ENCODE results near the gene MLLT6. TPM values are rescaled to one million over a fixed set of nuclear protein-coding genes. Genes with fewer than 3 reads are reported as not detected.

MLLT6 gene
- total RNA-seq, 1 experiment from 2014 or later = 127 TPM

DNA sequence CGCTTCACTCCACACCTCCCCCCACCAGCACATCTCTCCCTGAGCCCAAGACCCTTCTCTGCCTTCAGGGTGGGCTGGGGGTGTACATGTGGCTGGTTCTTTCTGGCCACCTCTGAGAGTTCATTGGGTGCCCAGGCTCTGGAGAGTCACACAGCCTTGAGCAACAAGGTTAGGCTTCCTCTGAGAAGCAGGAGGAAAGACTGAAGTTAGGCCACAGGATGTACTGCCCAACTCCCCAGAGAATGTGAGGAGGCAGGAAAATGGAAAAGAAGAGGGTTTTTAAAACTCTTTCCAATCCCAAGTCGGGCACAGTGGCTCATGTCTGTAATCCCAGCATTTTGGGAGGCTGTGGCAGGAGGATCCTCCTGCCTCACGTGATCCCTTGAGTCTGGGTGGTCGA is 35.7 kb downstream of the MLLT6 start:
- intact Hi-C loops (cut with micrococcal nuclease; ENCODE audit: unreplicated experiment) = no loop called here
- ChIA-PET CTCF (no interaction called here), POLR2A (ENCODE audit: unreplicated experiment) (no interaction called here)
- no peaks in the 10 kb centered on the region for H3K9me3 ChIP-seq (ENCODE audit: insufficient read depth, low read depth)
- no peak overlapping the region for H3K4me3 ChIP-seq
- H4K20me1 ChIP-seq (ENCODE audit: insufficient read depth) = peaks cover 42% of the 10 kb centered on the region
- peaks cover 16% of the 10 kb centered on the region for H3K4me1 ChIP-seq (replicated peaks; ENCODE audit: insufficient read depth)
- peaks cover 9% of the 10 kb centered on the region; the same call in 1 of the 2 replicates for H3K36me3 ChIP-seq (ENCODE audit: low read depth)
- H3K27ac ChIP-seq = no peak overlapping the region
- no peak for TF ChIP-seq EZH2 (IDR thresholded peaks at IDR 0.05; ENCODE audit: low read depth)
- TF ChIP-seq, protein P1, sequence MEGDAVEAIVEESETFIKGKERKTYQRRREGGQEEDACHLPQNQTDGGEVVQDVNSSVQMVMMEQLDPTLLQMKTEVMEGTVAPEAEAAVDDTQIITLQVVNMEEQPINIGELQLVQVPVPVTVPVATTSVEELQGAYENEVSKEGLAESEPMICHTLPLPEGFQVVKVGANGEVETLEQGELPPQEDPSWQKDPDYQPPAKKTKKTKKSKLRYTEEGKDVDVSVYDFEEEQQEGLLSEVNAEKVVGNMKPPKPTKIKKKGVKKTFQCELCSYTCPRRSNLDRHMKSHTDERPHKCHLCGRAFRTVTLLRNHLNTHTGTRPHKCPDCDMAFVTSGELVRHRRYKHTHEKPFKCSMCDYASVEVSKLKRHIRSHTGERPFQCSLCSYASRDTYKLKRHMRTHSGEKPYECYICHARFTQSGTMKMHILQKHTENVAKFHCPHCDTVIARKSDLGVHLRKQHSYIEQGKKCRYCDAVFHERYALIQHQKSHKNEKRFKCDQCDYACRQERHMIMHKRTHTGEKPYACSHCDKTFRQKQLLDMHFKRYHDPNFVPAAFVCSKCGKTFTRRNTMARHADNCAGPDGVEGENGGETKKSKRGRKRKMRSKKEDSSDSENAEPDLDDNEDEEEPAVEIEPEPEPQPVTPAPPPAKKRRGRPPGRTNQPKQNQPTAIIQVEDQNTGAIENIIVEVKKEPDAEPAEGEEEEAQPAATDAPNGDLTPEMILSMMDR (conservative IDR thresholded peaks at IDR 0.05) = no peak
- H3F3A ChIP-seq (ENCODE audit: insufficient read depth, low read depth) = peaks cover 48% of the 10 kb centered on the region
- no peak overlapping the region for H3K4me2 ChIP-seq
- BruUV-seq (replicated peaks) = no TSS peak
- H3K9me2 ChIP-seq (ENCODE audit: insufficient read depth) = no peaks in the 10 kb centered on the region
- H3K27me3 ChIP-seq (ENCODE audit: insufficient read depth, low read depth) = no peaks in the 10 kb centered on the region
- H3K79me2 ChIP-seq (ENCODE audit: low read depth) = peaks cover 47% of the 10 kb centered on the region
- DNase-seq = no peak
- no peak overlapping the region for H2AFZ ChIP-seq

DNA sequence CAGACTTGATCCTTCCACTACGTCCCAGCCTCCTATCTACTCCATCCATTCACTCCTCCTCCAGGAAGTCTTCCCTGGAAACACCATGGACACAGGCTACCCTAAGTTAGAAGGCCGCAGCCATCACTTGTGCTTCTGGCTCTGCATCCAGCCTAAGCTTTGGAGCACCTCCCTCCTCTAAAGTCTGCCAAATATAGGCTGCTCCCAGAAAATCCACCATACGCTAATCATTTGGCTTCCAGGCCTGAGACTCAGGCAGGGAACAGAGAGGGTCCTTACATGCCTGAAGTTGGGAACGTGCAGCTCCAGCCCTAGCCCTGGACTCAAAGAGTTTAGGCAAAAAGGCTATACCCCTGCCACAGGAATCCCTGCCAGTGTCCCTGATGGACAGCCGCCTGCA is 36.4 kb downstream of the MLLT6 start:
- H3K27me3 ChIP-seq (ENCODE audit: insufficient read depth, low read depth) = no peaks in the 10 kb centered on the region
- no peak overlapping the region for H3K4me2 ChIP-seq
- ChIA-PET POLR2A (ENCODE audit: unreplicated experiment) (interaction anchor here (0.5 kb wide), 1 partner anchor 314 kb away, joined by 4 read pairs; no protein-coding TSS in a partner anchor), CTCF (no interaction called here)
- H3K79me2 ChIP-seq (ENCODE audit: low read depth) = peaks cover 54% of the 10 kb centered on the region
- H3K36me3 ChIP-seq (ENCODE audit: low read depth) = peaks cover 9% of the 10 kb centered on the region; the same call in 1 of the 2 replicates
- no TSS peak for BruUV-seq (replicated peaks)
- DNase-seq = no peak
- no peak overlapping the region for H2AFZ ChIP-seq
- no peaks in the 10 kb centered on the region for H3K9me3 ChIP-seq (ENCODE audit: insufficient read depth, low read depth)
- H3K9me2 ChIP-seq (ENCODE audit: insufficient read depth) = no peaks in the 10 kb centered on the region
- no peak overlapping the region for H3K27ac ChIP-seq
- peaks cover 21% of the 10 kb centered on the region for H3K4me1 ChIP-seq (replicated peaks; ENCODE audit: insufficient read depth)
- TF ChIP-seq, protein P1 (conservative IDR thresholded peaks at IDR 0.05) = no peak
- TF ChIP-seq EZH2 (IDR thresholded peaks at IDR 0.05; ENCODE audit: low read depth) = no peak
- intact Hi-C loops (cut with micrococcal nuclease; ENCODE audit: unreplicated experiment) = no loop called here
- H4K20me1 ChIP-seq (ENCODE audit: insufficient read depth) = peaks cover 47% of the 10 kb centered on the region
- H3K4me3 ChIP-seq = no peak overlapping the region
- H3F3A ChIP-seq (ENCODE audit: insufficient read depth, low read depth) = peaks cover 42% of the 10 kb centered on the region

DNA sequence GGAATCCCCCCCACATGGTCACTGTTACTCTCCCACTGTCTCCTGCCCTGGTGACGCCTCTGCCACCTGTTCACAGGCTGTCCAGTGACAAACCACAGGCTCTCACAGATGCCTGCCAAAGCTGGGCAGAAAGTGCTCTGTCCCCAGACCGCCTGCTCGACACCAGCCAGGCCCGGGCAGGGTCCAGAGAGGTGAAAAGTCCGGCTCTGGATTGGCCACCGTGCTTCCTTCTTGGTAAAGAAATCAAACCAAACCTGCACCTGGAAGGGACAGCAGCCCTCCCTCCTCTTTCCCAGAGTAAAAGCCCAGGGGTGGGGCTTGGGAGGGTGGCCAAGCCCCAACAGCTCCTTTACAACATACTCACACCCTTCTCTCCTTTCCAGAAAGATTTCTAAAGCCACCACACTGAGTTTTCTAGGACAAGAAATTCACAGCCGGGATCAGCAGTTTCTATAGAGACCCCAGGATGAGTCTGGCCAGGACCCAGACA is 36.9 kb downstream of the MLLT6 start:
- no TSS peak for BruUV-seq (replicated peaks)
- no peaks in the 10 kb centered on the region for H3K9me3 ChIP-seq (ENCODE audit: insufficient read depth, low read depth)
- H3K27ac ChIP-seq = no peak overlapping the region
- peaks cover 26% of the 10 kb centered on the region for H3K4me1 ChIP-seq (replicated peaks; ENCODE audit: insufficient read depth)
- POLR2A ChIA-PET (ENCODE audit: unreplicated experiment) = interaction anchor here (0.5 kb wide), 1 partner anchor 314 kb away, joined by 4 read pairs; no protein-coding TSS in a partner anchor
- H2AFZ ChIP-seq = no peak overlapping the region
- intact Hi-C loops (cut with micrococcal nuclease; ENCODE audit: unreplicated experiment) = no loop called here
- TF ChIP-seq EZH2 (IDR thresholded peaks at IDR 0.05; ENCODE audit: low read depth) = no peak
- TF ChIP-seq, protein P1 (conservative IDR thresholded peaks at IDR 0.05) = no peak
- H3K9me2 ChIP-seq (ENCODE audit: insufficient read depth) = no peaks in the 10 kb centered on the region
- H3K27me3 ChIP-seq (ENCODE audit: insufficient read depth, low read depth) = no peaks in the 10 kb centered on the region
- H3K4me2 ChIP-seq = no peak overlapping the region
- CTCF ChIA-PET = no interaction called here
- no peak for DNase-seq
- peaks cover 52% of the 10 kb centered on the region for H4K20me1 ChIP-seq (ENCODE audit: insufficient read depth)
- H3K36me3 ChIP-seq (ENCODE audit: low read depth) = peaks cover 9% of the 10 kb centered on the region; the same call in 1 of the 2 replicates
- H3F3A ChIP-seq (ENCODE audit: insufficient read depth, low read depth) = peaks cover 39% of the 10 kb centered on the region
- H3K79me2 ChIP-seq (ENCODE audit: low read depth) = peaks cover 59% of the 10 kb centered on the region
- no peak overlapping the region for H3K4me3 ChIP-seq

Data from PC-9 (cell line).